ENCODE measurements around the gene MYO3A.

MYO3A gene

DNA sequence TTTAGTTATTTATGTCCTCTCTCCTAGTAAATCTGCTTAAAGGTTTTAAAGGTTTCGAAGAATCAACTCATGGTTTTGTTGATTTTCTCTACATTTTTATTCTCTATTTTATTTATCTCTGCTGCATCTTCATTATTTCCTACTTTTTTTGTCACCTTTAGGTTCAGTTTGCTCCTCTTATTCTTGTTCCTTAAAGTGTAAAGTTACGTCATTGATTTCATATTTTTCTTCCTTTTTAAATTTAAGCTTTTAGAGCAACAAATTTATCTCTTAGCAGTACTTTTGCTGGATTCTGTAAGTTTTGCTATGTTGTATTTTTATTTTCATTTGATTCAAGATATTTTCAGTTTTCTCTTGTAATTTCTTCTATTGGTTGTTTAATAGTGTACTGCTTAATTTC is 10.7 kb downstream of the MYO3A start:
- H3K9ac ChIP-seq (ENCODE audit: low read length), result no peak overlapping the region
- no peaks in the 10 kb centered on the region for H3K4me1 ChIP-seq (ENCODE audit: control insufficient read depth, insufficient read depth, low read length)
- H3K27me3 ChIP-seq (ENCODE audit: control insufficient read depth, insufficient read depth, low read length), result no peaks in the 10 kb centered on the region
- no peaks in the 10 kb centered on the region for H3K36me3 ChIP-seq (ENCODE audit: control insufficient read depth, insufficient read depth, low read length)
- no peak overlapping the region for H3K27ac ChIP-seq (ENCODE audit: low read depth, low read length)
- no peak overlapping the region for H3K4me3 ChIP-seq (ENCODE audit: low read length)

- Histone ChIP-seq H3K27ac (ENCODE audit: low read depth, low read length) (no peak overlapping the region), H3K4me3 (ENCODE audit: low read length) (no peak overlapping the region), H3K36me3 (ENCODE audit: control insufficient read depth, insufficient read depth, low read length) (no peaks in the 10 kb centered on the region), H3K9ac (ENCODE audit: low read length) (no peak overlapping the region), H3K27me3 (ENCODE audit: control insufficient read depth, insufficient read depth, low read length) (no peaks in the 10 kb centered on the region), H3K4me1 (ENCODE audit: control insufficient read depth, insufficient read depth, low read length) (no peaks in the 10 kb centered on the region)
Measured at GRCh38 chr10:25952857-25953256, 18.8 kb downstream of the MYO3A start.

DNA sequence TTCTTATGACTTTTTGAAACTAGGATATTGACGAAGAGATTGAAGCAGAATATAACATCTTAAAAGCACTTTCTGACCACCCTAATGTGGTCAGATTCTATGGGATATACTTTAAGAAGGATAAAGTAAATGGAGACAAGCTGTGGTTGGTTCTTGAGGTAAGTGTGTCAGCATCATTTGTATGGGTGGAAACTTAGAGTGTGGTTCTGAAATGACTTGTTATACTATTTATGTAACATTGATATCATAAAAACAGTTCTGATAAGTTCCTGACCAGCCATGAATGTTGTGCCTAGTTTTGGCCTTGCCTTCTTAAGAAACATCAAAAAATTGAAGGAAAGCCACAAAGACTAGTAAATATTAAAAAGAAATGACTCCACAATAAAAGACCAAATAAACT is 20.8 kb downstream of the MYO3A start:
- H3K4me1 ChIP-seq (ENCODE audit: control insufficient read depth, insufficient read depth, low read length), result no peaks in the 10 kb centered on the region
- H3K36me3 ChIP-seq (ENCODE audit: control insufficient read depth, insufficient read depth, low read length), result no peaks in the 10 kb centered on the region
- no peak overlapping the region for H3K27ac ChIP-seq (ENCODE audit: low read depth, low read length)
- no peak overlapping the region for H3K9ac ChIP-seq (ENCODE audit: low read length)
- no peak overlapping the region for H3K4me3 ChIP-seq (ENCODE audit: low read length)
- no peaks in the 10 kb centered on the region for H3K27me3 ChIP-seq (ENCODE audit: control insufficient read depth, insufficient read depth, low read length)

DNA sequence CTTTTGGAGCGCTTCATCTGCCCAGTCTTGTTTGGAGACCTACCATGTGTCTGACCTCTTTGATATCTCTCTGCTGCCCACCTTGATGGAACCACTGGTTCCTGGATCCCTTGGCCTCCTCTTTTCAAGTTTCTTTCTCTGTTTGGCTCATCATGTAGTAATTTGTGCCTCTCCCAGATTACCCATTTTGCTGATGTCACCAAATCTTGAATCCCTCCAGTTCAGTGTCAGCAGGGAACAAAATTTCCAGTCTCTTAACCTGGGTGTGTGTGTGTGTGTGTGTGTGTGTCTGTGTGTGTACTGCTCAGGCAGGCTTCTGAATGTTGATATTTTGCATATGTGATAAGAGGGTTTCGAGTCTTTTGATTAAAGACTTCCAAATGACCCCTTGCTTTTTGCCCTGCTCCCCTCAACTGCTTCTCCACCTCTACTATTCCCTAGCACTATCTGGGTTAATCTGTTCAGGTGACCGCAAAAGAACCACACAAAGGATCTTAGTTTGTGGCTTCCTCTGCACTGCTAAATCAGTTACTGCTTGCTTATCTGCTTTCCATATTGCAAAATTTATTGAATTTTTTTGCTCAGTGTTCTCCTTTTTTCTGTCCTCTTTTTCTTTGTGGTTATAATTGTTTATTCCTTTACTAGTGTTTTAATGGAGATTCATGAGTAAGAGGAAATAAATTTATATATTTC is 25.7 kb downstream of the MYO3A start:
- Histone ChIP-seq H3K4me1 (ENCODE audit: control insufficient read depth, insufficient read depth, low read length) (no peaks in the 10 kb centered on the region), H3K36me3 (ENCODE audit: control insufficient read depth, insufficient read depth, low read length) (no peaks in the 10 kb centered on the region), H3K27ac (ENCODE audit: low read depth, low read length) (no peak overlapping the region), H3K4me3 (ENCODE audit: low read length) (no peak overlapping the region), H3K27me3 (ENCODE audit: control insufficient read depth, insufficient read depth, low read length) (no peaks in the 10 kb centered on the region), H3K9ac (ENCODE audit: low read length) (no peak overlapping the region)

- Histone ChIP-seq H3K27me3 (ENCODE audit: control insufficient read depth, insufficient read depth, low read length) (no peaks in the 10 kb centered on the region), H3K27ac (ENCODE audit: low read depth, low read length) (no peak overlapping the region), H3K4me1 (ENCODE audit: control insufficient read depth, insufficient read depth, low read length) (no peaks in the 10 kb centered on the region), H3K36me3 (ENCODE audit: control insufficient read depth, insufficient read depth, low read length) (no peaks in the 10 kb centered on the region), H3K9ac (ENCODE audit: low read length) (no peak overlapping the region), H3K4me3 (ENCODE audit: low read length) (no peak overlapping the region)
Measured at GRCh38 chr10:25965584-25965983, 31.6 kb downstream of the MYO3A start.

- Histone ChIP-seq H3K27ac (ENCODE audit: low read depth, low read length) (no peak overlapping the region), H3K27me3 (ENCODE audit: control insufficient read depth, insufficient read depth, low read length) (no peaks in the 10 kb centered on the region), H3K4me1 (ENCODE audit: control insufficient read depth, insufficient read depth, low read length) (no peaks in the 10 kb centered on the region), H3K4me3 (ENCODE audit: low read length) (no peak overlapping the region), H3K36me3 (ENCODE audit: control insufficient read depth, insufficient read depth, low read length) (no peaks in the 10 kb centered on the region), H3K9ac (ENCODE audit: low read length) (no peak overlapping the region)
Measured at GRCh38 chr10:25966844-25967243, 32.8 kb downstream of the MYO3A start.

GRCh38 chr10:25972631-25973030 is 38.6 kb downstream of the MYO3A start:
- Histone ChIP-seq H3K27ac (ENCODE audit: low read depth, low read length) (no peak overlapping the region), H3K4me3 (ENCODE audit: low read length) (no peak overlapping the region), H3K4me1 (ENCODE audit: control insufficient read depth, insufficient read depth, low read length) (no peaks in the 10 kb centered on the region), H3K9ac (ENCODE audit: low read length) (no peak overlapping the region), H3K27me3 (ENCODE audit: control insufficient read depth, insufficient read depth, low read length) (no peaks in the 10 kb centered on the region), H3K36me3 (ENCODE audit: control insufficient read depth, insufficient read depth, low read length) (no peaks in the 10 kb centered on the region)

GRCh38 chr10:25974897-25975459 is 40.9 kb downstream of the MYO3A start:
- Histone ChIP-seq H3K9ac (ENCODE audit: low read length) (no peak overlapping the region), H3K4me3 (ENCODE audit: low read length) (no peak overlapping the region), H3K27me3 (ENCODE audit: control insufficient read depth, insufficient read depth, low read length) (no peaks in the 10 kb centered on the region), H3K36me3 (ENCODE audit: control insufficient read depth, insufficient read depth, low read length) (no peaks in the 10 kb centered on the region), H3K27ac (ENCODE audit: low read depth, low read length) (no peak overlapping the region), H3K4me1 (ENCODE audit: control insufficient read depth, insufficient read depth, low read length) (no peaks in the 10 kb centered on the region)

DNA sequence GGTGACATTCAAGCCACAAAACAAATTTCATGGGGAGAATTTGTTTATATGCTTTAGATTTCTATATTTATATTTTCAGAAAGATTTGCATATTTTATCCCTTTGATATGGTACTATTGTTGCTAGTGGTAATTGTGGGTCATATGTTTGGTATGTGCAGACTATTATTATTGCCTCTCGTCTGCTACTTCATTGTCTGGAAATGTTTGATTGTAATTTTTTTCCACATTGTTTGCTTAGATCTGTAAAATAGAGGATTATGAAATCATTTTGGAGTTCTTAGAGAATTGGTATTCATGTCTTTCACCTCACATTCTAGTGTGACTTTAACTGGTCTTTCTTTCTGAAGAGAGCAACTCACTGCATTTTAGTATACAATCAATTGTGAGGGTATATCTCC is 44.7 kb downstream of the MYO3A start:
- H3K9ac ChIP-seq (ENCODE audit: low read length), result no peak overlapping the region
- H3K4me1 ChIP-seq (ENCODE audit: control insufficient read depth, insufficient read depth, low read length), result no peaks in the 10 kb centered on the region
- H3K4me3 ChIP-seq (ENCODE audit: low read length), result no peak overlapping the region
- H3K36me3 ChIP-seq (ENCODE audit: control insufficient read depth, insufficient read depth, low read length), result no peaks in the 10 kb centered on the region
- H3K27me3 ChIP-seq (ENCODE audit: control insufficient read depth, insufficient read depth, low read length), result no peaks in the 10 kb centered on the region
- H3K27ac ChIP-seq (ENCODE audit: low read depth, low read length), result no peak overlapping the region

- Histone ChIP-seq H3K4me1 (ENCODE audit: control insufficient read depth, insufficient read depth, low read length) (no peaks in the 10 kb centered on the region), H3K27ac (ENCODE audit: low read depth, low read length) (no peak overlapping the region), H3K4me3 (ENCODE audit: low read length) (no peak overlapping the region), H3K36me3 (ENCODE audit: control insufficient read depth, insufficient read depth, low read length) (no peaks in the 10 kb centered on the region), H3K9ac (ENCODE audit: low read length) (no peak overlapping the region), H3K27me3 (ENCODE audit: control insufficient read depth, insufficient read depth, low read length) (no peaks in the 10 kb centered on the region)
Measured at GRCh38 chr10:25982107-25982506, 48.1 kb downstream of the MYO3A start.

DNA sequence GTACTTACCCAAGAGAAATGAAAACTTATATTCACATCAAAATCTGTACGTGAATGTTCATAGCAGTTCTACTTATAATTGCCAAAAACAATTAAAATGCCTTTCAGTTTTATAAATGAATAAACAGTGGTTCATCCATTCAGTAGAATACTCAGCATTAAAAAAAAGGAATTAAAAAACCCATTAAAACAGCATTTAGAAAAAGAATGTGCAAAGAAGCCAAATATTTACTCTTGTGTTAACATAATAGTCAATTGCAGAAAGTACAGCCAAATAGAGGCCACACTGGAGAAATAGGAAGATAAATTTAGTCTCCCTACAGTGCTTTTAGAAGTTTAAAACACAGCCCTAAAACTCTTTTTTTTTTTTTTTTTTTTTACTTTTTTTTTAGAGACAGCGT is 54.6 kb downstream of the MYO3A start:
- no peak overlapping the region for H3K9ac ChIP-seq (ENCODE audit: low read length)
- H3K36me3 ChIP-seq (ENCODE audit: control insufficient read depth, insufficient read depth, low read length), result no peaks in the 10 kb centered on the region
- H3K4me1 ChIP-seq (ENCODE audit: control insufficient read depth, insufficient read depth, low read length), result no peaks in the 10 kb centered on the region
- no peak overlapping the region for H3K4me3 ChIP-seq (ENCODE audit: low read length)
- H3K27me3 ChIP-seq (ENCODE audit: control insufficient read depth, insufficient read depth, low read length), result no peaks in the 10 kb centered on the region
- H3K27ac ChIP-seq (ENCODE audit: low read depth, low read length), result no peak overlapping the region

DNA sequence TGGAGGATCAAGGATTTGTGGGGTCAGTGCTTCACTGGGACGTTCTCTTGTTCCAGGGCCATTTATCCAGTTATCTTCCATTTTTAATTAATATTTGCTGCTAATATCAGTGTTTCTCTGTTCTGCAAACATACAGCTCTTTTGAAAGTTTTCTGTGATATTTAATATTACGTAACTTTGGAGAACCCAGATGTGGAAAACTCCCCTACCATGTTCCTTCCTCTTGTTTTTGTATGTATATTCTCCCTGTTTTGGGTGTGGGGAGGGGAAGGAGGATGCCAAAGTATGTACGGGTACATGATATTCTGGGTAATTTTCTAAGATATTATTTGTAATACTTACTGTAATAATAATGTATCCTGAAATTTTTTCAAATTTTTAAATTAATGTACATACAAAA is 55.9 kb downstream of the MYO3A start:
- Histone ChIP-seq H3K9ac (ENCODE audit: low read length) (no peak overlapping the region), H3K4me1 (ENCODE audit: control insufficient read depth, insufficient read depth, low read length) (no peaks in the 10 kb centered on the region), H3K4me3 (ENCODE audit: low read length) (no peak overlapping the region), H3K27me3 (ENCODE audit: control insufficient read depth, insufficient read depth, low read length) (no peaks in the 10 kb centered on the region), H3K36me3 (ENCODE audit: control insufficient read depth, insufficient read depth, low read length) (no peaks in the 10 kb centered on the region), H3K27ac (ENCODE audit: low read depth, low read length) (no peak overlapping the region)

- Histone ChIP-seq H3K27me3 (ENCODE audit: control insufficient read depth, insufficient read depth, low read length) (no peaks in the 10 kb centered on the region), H3K9ac (ENCODE audit: low read length) (no peak overlapping the region), H3K4me3 (ENCODE audit: low read length) (no peak overlapping the region), H3K36me3 (ENCODE audit: control insufficient read depth, insufficient read depth, low read length) (no peaks in the 10 kb centered on the region), H3K4me1 (ENCODE audit: control insufficient read depth, insufficient read depth, low read length) (no peaks in the 10 kb centered on the region), H3K27ac (ENCODE audit: low read depth, low read length) (no peak overlapping the region)
Measured at GRCh38 chr10:25999295-25999981, 65.4 kb downstream of the MYO3A start.
